OCI-LY1 (cell line): ENCODE measurements around the gene ATP12A.

Experiments
- EZH2 ChIP-seq: fragments of 200-600 bp; sonication (generic), shearing (Covaris generic); IDR thresholded peaks from 2 replicates; pipeline ENCODE4 v1.8.0; 2017; ENCODE audit warnings: borderline replicate concordance, mixed run types, mild to moderate bottlenecking, antibody characterized with exemption, low read length, moderate library complexity, mixed read lengths
- TF ChIP-seq, protein P1 (sequence below): fragments of 200-600 bp; sonication (generic), shearing (Covaris generic); IDR thresholded peaks from 2 replicates; pipeline ENCODE4 v1.5.1; 2017; ENCODE audit warnings: mild to moderate bottlenecking, antibody characterized with exemption, low read length, moderate library complexity, mixed read lengths

DNA sequence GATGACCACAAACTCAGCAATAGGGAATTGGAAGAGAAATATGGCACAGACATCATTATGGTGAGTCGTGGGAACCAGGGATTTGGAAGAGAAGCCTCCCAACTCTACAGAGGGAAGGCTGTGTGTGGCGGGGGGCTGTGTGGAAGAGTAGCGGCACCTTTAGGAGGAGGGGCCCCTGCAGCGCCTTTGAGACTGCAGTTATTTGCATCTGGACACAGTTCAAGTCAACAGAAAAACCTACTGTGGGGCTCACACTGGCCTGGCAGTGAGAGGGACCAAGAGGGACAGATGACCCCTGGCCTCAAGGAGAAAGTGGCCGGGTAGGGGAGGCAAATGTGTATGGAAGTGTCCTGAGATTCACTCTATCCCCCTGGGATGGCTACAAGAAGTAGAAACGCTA, 5.1 kb downstream of the ATP12A start:
- TF ChIP-seq, protein P1, sequence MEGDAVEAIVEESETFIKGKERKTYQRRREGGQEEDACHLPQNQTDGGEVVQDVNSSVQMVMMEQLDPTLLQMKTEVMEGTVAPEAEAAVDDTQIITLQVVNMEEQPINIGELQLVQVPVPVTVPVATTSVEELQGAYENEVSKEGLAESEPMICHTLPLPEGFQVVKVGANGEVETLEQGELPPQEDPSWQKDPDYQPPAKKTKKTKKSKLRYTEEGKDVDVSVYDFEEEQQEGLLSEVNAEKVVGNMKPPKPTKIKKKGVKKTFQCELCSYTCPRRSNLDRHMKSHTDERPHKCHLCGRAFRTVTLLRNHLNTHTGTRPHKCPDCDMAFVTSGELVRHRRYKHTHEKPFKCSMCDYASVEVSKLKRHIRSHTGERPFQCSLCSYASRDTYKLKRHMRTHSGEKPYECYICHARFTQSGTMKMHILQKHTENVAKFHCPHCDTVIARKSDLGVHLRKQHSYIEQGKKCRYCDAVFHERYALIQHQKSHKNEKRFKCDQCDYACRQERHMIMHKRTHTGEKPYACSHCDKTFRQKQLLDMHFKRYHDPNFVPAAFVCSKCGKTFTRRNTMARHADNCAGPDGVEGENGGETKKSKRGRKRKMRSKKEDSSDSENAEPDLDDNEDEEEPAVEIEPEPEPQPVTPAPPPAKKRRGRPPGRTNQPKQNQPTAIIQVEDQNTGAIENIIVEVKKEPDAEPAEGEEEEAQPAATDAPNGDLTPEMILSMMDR, result no peak
- TF ChIP-seq EZH2, result no peak
